HG03442 (cell line): Measurements from ENCODE around the gene TNPO2.
"Not testable (repeated sequence)": the region's sequence is repeated elsewhere in the genome, so short reads cannot be mapped to it uniquely, and the experiment has no call there.

Experiments used
- ATAC-seq: cut with Tn5 transposase; IDR thresholded peaks from one replicate; pipeline ENCODE4 v1.9.1; 2021; ENCODE audit warnings: mild to moderate bottlenecking, moderate library complexity; ENCODE audit not compliant: unreplicated experiment

Gene TNPO2

GRCh38 chr19:12678039-12678438 lies 45.7 kb downstream of the TNPO2 start:
- not testable (repeated sequence) for ATAC-seq

- ATAC-seq = no peak
Observed at GRCh38 chr19:12676928-12677327, 46.8 kb downstream of the TNPO2 start.

DNA sequence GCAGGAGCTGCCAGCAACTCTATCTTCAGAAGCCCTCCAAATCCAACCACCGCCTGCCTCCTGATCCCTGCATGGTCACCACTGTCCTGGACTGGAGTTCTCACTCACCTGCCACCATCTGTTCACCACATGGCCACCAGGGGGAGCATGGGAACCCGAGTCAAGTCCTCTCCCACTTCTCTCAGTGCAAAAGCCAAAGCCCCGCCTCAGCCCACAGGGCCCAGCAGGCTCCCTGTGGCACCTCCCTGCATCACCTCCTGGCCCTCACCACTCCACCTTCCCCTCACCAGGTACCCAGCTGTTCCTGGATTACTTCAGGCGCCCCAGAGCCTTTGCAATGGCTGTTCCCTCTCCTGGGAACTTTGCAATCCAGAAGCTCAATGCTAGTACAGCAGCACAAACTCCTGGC lies 47.3 kb downstream of the TNPO2 start:
- no peak for ATAC-seq

DNA sequence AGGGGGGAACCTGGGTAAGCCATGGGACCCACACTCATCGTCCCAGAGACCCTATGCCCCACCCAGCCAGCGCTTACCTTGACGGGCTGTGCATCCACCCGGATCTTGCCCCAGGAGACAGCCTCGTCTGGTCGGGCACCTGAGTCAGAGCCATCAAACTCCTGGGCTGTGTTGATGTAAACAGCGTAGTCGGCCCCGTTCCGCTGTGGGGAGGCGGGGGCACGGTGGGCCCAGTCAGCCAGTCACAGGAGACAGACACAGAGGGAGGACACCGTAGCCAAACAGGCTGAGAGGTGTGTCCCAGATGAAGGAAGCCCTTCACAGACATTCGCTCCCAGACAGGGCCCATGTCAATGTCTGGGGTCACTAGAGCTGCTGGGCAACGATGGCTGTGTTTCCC lies 47.8 kb downstream of the TNPO2 start:
- no peak for ATAC-seq

GRCh38 chr19:12675399-12675798 lies 48.3 kb downstream of the TNPO2 start:
- ATAC-seq = no peak

DNA sequence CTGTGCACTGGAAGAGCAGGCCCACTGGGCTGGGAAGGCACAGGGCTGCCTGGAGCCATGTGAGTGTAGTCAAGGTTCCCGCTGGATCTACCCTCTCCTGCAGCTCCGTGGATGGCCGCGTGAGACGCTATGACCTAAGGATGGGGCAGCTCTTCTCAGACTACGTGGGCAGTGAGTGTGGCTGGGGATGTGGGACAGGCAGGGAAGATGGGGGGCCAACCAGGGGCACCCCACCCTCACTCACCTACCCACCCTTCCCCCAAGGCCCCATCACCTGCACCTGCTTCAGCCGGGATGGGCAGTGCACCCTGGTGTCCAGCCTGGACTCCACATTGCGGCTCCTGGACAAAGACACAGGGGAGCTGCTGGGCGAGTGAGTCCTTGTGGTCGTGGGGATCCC lies 51.0 kb downstream of the TNPO2 start:
- ATAC-seq = no peak

DNA sequence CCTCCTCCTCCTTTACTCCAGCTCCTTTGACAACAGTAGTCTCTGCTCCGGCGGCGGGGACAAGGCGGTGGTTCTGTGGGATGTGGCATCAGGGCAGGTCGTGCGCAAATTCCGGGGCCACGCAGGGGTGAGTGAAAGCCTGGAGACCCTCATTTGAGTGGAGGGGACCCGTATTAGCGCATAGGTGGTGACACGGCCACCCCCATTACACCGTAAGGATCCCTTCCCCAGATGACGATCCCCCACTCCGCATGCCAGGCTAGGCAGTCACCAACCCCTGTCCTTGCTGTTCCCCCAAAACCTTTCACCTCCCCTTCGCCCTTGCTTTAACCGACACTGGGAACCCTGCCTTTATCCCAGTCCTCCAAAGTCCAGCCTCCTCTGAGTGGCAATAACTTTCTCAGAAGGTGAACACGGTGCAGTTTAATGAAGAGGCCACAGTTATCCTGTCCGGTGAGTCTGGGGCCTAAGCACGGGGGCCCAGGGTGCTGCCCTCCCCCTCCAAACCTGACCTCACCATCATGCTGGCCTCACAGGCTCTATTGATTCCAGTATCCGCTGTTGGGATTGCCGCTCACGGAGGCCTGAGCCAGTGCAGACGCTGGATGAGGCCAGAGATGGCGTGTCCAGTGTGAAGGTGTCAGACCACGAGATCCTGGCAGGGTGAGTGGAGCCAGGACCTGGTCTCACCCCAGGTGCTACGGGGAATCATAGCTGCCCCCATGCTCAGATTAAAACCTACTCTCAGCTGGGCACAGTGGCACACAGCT lies 53.4 kb downstream of the TNPO2 start:
- no peak for ATAC-seq

- ATAC-seq = no peak
Observed at GRCh38 chr19:12669270-12670158, 54.2 kb downstream of the TNPO2 start.

GRCh38 chr19:12668932-12669269 lies 54.8 kb downstream of the TNPO2 start:
- no peak for ATAC-seq

- no peak for ATAC-seq
Observed at GRCh38 chr19:12668346-12668745, 55.4 kb downstream of the TNPO2 start.

DNA sequence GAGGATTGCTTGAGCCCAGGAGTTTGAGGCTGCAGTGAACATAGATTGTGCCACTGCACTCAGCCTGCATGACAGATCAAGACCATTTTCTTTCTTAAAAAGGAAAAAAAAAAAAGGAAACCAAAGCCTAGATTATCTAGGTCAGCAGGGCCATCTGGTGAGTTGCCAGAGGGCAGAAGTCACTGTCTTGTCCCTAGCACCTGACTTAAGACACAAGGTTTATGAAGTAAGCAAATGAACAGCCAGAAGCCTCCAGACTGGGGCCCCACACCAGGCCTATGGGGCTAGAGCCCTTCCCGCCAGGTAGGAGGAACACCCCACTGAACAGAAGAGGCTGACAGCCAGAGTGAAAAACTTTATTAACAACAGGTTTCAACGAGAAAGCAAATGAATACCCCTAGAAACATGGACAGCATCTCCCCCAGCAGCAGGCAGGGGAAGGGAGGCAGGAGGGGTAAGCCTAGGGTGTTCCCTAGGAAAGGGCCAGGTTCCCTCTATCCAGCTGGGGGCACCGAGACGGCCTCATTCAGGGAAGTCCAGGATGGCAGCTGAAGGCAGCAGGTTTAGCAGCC lies 55.9 kb downstream of the TNPO2 start:
- no peak for ATAC-seq

GRCh38 chr19:12666265-12667048 lies 57.3 kb downstream of the TNPO2 start, which contains the start of the genes MAN2B1 and WDR83:
TSS of gene MAN2B1 (minus strand) at chr19:12666742. CDS start at chr19:12666701, 41 bp downstream.
TSS of gene WDR83 (plus strand) at chr19:12666807. CDS start at chr19:12669791, 2,984 bp downstream.
- ATAC-seq = peak; percentile 41

DNA sequence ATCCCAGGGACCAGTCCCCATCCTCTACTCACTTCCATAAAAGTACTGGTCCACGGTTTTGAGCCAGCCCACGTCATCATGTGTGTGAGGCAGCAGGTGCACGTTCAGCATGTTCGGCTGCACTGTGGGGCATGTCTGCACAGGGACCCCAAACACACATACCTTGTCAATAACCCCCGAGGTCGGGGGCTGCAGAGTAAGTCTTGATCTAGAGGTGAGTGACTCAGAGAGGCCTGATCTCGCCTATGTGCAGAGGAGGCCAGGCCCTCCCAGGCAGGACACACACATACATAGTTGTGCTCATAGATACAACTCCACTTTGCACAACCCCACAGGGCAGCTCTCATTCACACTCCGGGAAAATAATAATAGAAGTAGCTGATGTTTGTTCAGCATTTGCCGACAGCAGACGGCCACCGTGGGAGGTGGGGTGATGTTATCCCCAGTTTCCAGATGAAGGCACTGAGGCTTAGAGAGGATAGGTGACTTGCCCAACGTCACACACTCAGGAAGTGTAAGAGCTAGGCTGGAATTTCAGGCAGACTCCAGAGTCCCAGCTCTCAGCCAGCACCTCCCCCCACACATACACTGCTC lies 58.0 kb downstream of the TNPO2 start:
- no peak for ATAC-seq

GRCh38 chr19:12665281-12665573 lies 58.5 kb downstream of the TNPO2 start:
- no peak for ATAC-seq

- no peak for ATAC-seq
Observed at GRCh38 chr19:12664406-12665280, 59.1 kb downstream of the TNPO2 start.

GRCh38 chr19:12660980-12661379 lies 62.8 kb downstream of the TNPO2 start:
- ATAC-seq = no peak

DNA sequence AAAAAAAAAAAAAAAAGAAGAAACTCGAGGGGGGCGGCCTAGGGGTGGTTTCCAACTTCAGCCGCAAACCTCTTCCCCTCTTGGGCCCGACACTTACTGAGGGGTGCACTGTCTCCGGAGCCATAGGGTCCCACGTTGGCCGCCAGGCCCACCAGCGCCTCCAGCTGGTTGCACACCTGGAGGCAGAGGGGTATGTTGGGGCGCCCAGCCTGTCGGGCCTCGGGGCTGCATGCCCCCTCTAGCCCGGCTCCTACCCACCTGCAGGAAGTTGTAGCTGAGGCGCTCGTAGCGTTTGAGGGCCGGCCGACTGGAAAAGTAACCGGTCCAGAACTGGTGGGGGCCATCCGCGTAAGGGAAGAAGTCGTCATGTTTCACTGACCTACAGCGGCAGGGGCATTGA lies 65.8 kb downstream of the TNPO2 start:
- ATAC-seq = no peak

DNA sequence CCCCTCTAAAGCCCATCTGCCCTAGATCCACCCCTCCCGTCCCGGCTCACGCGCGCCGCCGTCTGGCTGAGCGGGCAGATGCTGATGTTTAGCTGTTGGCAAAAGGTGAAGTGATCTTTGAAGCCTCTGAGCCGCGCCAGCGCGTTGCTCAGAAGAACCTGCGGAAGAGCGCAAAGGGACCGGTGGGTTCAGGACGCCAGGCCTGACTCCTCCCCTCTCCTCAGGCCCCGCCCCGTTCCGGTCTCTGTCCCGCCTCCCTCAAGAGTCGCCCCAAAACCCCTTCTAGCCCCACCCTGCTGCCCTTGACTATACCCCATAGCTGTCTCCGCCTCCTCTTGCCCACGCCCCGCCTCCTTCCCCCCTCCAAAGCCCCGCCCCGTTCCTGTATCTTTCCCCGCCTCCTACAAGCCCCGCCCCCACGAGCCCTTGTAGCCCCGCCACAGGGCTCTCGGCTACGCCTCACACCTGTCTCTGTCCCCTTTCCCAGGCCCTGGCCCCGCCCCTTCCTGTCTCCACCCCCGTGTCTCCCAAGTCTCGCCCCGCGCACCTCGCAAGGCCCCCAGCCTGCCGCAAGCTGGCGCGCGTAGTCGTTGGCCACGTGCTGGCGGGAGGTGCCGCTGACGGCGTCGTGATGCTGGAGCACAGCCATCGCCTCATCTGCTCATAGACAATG lies 66.7 kb downstream of the TNPO2 start:
- ATAC-seq = no peak

DNA sequence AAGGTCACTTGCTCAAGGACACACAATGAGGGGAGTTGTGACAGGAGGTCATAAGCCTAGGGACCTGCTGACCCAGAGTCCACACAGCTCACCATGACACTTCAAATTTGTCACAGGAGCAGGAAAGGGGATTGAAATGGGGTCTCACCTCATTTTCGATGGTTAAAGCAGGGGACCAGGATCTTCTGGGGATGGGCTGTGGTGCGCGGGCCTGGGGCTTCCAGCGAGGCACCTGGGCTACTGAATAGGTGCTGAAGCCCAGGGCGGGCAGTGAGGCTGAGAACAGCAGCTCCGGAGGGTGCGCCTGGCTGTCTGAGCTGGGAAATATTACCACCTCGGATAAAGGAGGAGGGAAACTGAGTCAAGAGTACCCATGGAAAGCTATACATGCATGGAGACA lies 68.2 kb downstream of the TNPO2 start:
- no peak for ATAC-seq
